ENCODE data around the gene AGPS.
A peak's percentile ranks its signal among the peaks of the same experiment; 100 is the strongest.
"Not testable (repeated sequence)": the region's sequence is repeated elsewhere in the genome, so short reads cannot be mapped to it uniquely, and the experiment has no call there.

The AGPS gene

DNA sequence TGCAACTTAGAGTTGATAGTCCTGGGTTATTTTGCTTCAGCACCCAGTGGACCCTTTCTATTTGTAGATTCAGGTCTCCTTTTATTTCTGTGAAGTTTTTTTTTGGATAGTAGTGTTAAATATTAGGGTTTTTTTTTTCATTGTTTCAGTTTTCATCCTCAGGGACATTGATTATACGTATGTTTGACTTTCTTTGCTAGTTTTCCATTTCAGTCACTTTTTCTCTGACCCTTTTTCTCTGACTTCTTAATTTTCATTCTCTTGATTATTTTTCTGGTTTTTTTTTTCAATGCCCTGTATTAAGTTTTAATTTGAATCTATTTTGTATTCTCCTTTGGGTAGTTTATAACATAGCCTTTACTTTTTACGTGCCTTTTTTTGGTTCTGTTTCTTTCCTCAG is 79.4 kb downstream of the AGPS start:
- no peak for DNase-seq (ENCODE audit: low spot score)

DNA sequence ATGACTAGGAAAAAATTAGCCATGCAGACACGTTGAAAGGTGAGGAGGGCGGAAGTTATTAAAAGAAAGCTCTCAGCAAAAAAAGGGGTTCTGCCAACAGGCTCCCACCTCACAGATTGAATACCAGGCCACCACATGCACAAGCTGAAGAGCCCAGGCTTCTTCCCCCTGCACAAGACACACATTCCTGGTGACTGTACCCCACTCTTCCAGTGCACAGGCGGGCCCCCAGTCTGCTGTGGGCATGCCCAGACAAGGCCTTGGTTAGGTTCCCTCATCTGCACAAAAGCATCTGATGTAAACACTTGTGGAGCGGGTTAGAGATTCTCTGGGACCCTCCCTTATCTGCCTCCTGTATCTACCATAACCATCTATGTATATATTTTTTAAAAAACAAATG is 81.7 kb downstream of the AGPS start:
- no peak for DNase-seq (ENCODE audit: low spot score)

DNA sequence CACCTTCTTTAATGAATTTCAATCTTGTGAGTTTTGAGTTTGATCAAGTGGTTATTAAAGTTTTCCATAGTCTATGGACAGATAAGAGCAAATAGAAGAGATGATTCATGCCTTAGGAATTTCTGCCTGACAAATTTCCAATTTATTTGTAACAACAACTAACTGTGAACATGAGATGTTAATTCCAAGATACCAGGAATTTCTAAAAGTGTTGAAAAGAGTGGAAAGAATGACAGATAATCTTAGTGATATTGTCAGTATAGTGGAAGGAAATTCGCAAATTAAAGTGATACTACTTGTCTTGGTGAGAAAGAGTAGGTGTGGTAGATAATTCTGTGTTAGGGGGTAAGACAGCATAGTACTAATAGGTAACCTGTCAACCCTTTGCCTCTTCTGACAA is 82.4 kb downstream of the AGPS start:
- DNase-seq (ENCODE audit: low spot score) = peak; percentile 22

- no peak for DNase-seq (ENCODE audit: low spot score)
These were observed 84.3 kb downstream of the AGPS start for GRCh38 chr2:177476897-177477296.

GRCh38 chr2:177478029-177478428 is 85.5 kb downstream of the AGPS start:
- peak; percentile 35 for DNase-seq (ENCODE audit: low spot score)

GRCh38 chr2:177478907-177479306 is 86.3 kb downstream of the AGPS start:
- DNase-seq (ENCODE audit: low spot score) = no peak

DNA sequence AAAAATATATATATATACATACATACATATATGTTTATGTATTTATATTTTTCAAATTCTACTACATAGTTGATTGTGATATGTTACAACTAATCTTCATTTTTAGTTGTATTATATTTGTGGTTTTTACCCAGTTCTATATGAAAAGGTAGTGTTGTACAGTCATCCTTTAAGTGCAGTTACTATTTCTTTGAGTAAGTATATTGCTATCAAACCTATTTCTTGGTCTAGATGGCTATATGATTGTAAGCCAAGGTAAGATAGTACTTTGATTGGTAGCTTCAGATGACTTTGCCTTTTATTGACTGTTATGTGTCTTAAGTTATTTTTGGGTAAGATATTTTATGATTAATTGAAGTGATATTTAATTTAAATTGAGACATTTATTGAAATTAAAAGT is 89.6 kb downstream of the AGPS start:
- DNase-seq (ENCODE audit: low spot score) = no peak

DNA sequence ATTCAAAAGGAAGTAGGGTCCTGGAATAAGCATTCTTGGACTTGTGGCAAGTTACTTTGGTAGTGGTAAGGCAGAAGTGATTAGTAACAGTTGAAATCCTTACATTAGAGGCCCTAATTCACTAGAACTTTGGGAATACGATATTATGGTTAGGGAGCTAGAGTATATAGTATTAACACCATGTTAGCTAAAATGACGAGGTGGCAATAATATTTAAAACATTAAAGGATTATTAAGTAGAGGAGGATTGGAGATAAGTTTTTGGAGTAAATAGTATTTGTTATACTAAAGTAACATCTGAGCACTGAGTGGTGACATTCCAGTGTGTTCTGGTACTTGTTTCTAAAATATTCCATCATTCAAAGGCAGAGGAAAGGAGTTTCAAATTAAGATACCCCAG is 91.0 kb downstream of the AGPS start:
- DNase-seq (ENCODE audit: low spot score) = no peak

GRCh38 chr2:177484180-177484795 is 91.7 kb downstream of the AGPS start:
- DNase-seq (ENCODE audit: low spot score) = no peak

- DNase-seq (ENCODE audit: low spot score) = not testable (repeated sequence)
These were observed 93.1 kb downstream of the AGPS start for GRCh38 chr2:177485657-177486056.

- peak; percentile 55 for DNase-seq (ENCODE audit: low spot score)
These were observed 97.2 kb downstream of the AGPS start for GRCh38 chr2:177489719-177490301.

GRCh38 chr2:177495945-177496344 is 103.4 kb downstream of the AGPS start:
- DNase-seq (ENCODE audit: low spot score) = no peak

GRCh38 chr2:177496921-177497320 is 104.3 kb downstream of the AGPS start:
- no peak for DNase-seq (ENCODE audit: low spot score)

- DNase-seq (ENCODE audit: low spot score) = peak; percentile 65
These were observed 108.6 kb downstream of the AGPS start for GRCh38 chr2:177501186-177501585.

DNA sequence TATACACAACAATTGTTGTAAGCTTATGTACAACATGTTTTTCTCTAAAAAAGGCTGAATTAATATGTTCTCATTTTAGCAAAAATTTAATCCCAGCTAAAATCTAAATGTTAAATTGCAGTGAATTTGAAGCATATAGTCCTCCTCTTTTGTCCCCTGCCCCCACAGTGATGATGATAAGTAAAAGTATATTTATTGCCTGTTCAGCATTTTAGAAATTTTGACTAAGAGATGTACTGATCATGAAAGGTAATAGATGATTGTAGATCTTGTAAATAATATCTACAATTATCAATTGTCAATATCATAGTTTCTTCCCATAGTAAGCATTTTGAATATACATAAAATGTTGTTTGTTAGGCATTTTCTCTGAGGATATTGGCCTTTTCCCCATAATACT is 113.9 kb downstream of the AGPS start:
- no peak for DNase-seq (ENCODE audit: low spot score)

GRCh38 chr2:177506998-177507397 is 114.4 kb downstream of the AGPS start:
- no peak for DNase-seq (ENCODE audit: low spot score)

DNA sequence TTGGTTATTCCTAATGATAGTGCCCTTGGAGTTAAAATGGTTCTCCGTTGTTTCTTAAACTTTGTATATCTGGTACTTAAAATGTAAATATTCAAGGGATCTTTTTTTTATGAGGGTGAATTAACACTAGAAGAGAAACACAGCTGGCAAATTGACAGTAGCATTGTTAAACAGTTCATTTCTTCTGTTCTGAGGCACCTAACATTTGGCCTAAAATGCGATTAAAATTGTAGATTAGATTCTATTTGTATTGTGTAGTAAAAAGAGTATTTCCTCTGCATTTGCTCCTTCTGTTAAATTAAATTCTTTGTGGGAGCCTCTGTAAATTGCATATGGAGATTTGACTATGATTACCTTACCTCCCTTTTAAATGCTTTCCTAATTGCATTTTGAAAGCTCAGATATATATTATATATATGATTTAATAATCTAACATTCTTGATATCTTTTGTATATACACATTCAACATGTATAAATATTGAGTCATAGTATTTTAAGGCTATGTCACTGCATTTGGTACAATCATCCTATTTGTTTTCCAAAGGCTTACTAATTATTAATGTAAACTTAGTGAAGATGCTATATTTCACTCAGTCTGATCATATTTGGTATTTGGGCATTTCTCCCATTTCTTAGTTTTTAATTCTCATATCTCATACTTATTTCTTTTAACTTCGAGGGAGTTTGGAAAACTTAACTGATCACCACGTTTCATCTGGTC is 124.4 kb downstream of the AGPS start:
- no peak for DNase-seq (ENCODE audit: low spot score)

DNA sequence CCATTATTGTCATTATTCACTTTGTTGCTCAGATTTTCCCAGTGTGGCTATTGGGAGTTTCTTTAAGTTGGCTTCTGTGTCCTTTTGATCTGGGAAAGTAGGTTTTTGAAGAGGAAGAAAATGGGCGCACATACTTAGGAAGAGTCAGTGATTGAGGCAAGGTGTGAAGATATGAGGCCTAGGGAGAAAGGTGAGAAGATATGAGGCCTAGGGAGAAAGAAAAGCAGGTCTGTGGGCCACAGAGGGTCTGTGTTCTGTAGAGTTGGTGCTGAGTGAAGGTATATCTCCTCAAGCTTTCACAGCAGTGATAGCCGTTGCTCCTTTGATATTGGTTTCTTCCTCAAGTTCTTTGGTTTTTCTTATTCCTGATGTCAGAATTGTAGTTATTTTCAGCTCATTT is 126.2 kb downstream of the AGPS start:
- DNase-seq (ENCODE audit: low spot score) = no peak

- DNase-seq (ENCODE audit: low spot score) = no peak
These were observed 127.1 kb downstream of the AGPS start for GRCh38 chr2:177519534-177520115.

- no peak for DNase-seq (ENCODE audit: low spot score)
These were observed 127.8 kb downstream of the AGPS start for GRCh38 chr2:177520324-177520723.

- DNase-seq (ENCODE audit: low spot score) = no peak
These were observed 131.2 kb downstream of the AGPS start for GRCh38 chr2:177523781-177524180.

- DNase-seq (ENCODE audit: low spot score) = no peak
These were observed 132.9 kb downstream of the AGPS start for GRCh38 chr2:177525351-177525924.

Data from RKO (cell line).